GM12872 (cell line): Measurements from ENCODE around the gene RAD51B.

Experiments
- TF ChIP-seq, protein P1 (sequence below): IDR thresholded peaks from 3 replicates; pipeline ENCODE4 v1.5.1; 2011; ENCODE audit warnings: low read depth, mild to moderate bottlenecking, low read length, moderate library complexity; ENCODE audit not compliant: insufficient read depth

The RAD51B gene

DNA sequence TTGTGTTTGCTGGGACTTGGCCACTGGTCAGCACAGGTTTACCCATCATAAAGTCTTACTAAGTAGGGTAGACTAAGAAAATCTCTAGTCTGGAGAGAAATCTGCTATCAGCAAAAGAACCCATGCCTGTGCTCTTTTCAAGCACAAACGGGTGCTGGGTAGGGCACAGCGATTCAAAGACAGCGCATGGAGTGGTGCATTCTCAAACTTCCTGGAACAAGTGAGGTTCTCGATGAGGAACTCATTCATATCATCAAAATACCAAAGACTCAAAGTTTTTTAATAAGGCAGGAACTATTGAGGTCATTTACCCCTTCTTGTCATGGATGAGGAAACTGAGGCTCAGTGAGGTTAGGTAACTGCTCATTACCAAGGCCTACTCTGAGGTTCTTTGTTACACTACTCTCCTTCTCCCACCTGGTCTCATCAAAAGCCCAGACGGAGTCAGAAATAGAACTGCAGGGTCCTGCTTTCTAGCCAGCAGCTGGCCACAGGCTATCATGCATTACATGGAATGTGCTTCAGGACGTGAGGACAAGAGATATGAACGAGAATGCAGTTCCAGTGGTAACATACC is 583.0 kb downstream of the RAD51B start:
- TF ChIP-seq, protein P1, sequence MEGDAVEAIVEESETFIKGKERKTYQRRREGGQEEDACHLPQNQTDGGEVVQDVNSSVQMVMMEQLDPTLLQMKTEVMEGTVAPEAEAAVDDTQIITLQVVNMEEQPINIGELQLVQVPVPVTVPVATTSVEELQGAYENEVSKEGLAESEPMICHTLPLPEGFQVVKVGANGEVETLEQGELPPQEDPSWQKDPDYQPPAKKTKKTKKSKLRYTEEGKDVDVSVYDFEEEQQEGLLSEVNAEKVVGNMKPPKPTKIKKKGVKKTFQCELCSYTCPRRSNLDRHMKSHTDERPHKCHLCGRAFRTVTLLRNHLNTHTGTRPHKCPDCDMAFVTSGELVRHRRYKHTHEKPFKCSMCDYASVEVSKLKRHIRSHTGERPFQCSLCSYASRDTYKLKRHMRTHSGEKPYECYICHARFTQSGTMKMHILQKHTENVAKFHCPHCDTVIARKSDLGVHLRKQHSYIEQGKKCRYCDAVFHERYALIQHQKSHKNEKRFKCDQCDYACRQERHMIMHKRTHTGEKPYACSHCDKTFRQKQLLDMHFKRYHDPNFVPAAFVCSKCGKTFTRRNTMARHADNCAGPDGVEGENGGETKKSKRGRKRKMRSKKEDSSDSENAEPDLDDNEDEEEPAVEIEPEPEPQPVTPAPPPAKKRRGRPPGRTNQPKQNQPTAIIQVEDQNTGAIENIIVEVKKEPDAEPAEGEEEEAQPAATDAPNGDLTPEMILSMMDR = no peak

DNA sequence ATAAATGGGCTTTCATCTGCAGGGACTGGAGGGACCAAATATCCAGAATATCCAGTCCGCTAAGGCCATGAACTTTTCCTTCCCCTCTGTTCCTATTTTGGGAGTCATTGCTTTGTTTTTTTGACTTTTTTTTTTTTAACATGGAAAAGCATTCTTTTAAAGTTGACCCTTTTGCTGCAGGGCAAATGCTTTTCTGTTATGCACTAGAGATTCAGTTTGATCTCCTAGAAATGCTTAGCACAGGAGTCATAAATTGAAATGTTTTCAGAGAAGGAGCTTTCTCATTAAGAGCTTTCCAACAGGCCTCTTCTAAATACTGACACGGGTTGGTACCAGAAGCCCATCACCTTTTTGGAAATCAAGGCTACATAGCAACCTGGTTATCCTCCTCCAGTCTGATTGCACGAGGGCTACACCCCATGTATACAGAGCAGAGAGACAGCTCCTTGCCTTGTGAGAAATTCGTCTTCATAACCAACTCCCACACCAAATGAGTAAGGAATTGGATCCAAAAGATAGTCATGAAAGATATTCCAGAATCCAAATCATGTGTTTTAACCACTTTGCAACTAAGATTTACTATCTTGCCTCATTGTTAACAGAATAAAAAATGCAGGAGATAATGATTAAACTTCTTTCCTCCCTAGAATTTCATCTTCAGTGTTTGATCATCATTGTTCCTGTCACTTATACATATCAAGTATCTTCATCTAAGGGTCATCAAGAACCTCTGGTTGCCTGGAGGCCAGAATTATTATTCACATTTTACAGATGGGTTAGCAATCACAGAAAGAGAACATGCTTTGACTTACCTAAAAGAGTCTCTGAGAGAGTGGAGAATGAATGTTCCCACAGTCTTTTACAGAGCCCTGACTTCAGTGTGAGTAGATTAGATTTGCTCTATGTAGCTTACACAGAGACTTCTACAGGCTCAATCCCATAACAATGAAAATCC is 583.9 kb downstream of the RAD51B start:
- TF ChIP-seq, protein P1 = no peak

DNA sequence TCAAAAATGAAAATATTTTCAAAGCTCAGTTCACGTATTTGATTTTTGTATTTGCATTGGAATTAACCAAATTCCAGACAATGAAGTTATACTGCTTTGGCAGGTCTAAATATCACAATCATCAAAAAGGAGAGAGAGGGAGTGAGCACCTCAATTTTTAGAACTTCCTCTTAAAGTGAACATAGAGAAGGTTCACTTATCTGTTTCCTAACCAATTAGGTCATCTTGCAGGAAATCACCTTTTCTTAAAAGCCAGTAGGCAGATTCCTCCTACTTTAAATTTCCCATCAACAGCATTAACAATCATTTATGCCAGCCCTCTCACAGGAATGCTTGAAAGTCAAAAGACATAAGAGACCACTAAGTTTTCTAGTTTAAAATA is 584.6 kb downstream of the RAD51B start:
- TF ChIP-seq, protein P1 = no peak

DNA sequence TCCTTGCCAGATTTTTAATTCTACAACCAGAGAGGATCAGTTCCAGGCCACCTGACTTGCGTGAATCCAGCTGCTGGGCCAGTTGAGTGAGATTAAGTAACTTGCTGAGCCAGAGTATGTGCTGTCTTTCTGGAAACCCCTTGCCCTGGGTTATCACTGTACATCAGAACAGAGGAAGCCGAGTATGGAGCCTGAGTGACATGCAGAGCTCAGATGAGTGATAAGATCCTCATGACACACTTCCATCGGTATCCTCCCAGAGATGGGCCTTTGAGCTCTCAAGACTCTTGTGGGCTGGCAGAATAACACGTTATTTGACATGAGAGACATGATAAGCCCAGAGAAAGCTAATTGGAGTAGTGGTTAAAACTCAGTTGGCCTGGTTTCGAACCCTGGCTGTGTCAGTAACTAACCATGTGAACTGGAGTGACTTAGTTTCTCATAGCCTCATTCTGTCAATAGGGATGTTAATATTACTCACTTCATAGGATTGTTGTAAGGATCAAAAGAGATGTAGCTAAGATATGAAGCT is 585.1 kb downstream of the RAD51B start:
- TF ChIP-seq, protein P1 = no peak

DNA sequence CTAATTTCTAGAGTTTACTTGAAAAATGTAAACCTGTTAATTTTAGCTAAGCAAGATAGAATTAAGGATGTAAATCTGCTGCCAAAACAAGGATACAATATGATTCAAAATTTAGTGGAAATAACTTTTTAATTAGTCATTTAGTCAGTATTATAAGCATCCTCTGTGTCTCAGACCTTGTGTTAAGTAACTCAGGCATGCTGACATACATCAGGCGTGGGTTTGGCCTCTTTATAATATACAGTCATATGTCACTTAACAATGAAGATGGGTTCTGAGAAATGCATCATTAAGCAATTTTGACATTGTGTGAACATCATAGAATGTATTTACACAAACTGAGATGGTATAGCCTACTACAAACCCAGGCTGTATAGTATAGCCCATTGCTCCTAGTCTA is 586.4 kb downstream of the RAD51B start:
- TF ChIP-seq, protein P1 = no peak

DNA sequence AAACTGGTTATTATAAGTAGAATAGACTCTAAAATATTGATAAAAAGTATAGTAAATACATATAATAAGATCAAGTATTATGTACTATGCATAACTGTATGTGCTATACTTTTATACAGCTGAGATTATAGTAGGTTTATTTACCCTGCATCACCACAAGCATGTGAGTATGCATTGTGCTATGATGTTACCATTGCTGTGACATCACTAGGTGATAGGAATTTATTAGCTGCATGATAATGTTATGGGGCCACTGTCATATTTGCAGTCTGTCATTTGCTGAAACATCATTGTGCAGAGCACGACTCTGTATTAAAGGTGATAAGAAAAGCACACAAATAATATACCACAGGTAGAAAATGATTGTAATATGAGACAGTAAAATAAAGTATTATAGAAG is 587.7 kb downstream of the RAD51B start:
- TF ChIP-seq, protein P1 = no peak

DNA sequence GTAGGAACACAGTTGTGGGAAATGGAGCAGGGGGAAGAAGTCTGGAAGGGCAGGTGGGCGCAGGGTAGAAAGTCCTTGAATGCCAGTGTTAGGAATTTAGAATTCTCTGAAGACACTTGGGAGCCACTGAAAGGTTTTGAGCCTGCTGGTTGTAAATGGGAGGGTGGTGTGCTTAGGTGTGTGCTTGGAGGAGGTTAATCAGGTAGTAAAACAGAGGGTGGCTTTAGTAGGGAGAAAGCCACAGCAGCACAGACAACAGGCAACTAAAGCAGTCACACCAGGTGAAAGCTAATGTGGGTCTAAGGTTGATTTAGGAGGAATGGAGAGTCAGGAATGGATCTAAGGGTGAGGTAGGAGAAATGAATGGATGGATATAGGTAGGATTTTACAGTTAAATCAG is 588.2 kb downstream of the RAD51B start:
- TF ChIP-seq, protein P1 = no peak
